HL-60/S4 (cell line): Measurements from ENCODE around the gene WDR5B.
"Not testable (repeated sequence)": the region's sequence is repeated elsewhere in the genome, so short reads cannot be mapped to it uniquely, and the experiment has no call there.

Source experiments
- in situ Hi-C: fragments of 300-500 bp; cut with MboI; formaldehyde crosslinking; loops from 2 replicates; pipeline ENCODE4 v1.14.3; 2022; ENCODE audit warnings: low sequenced_read_pairs

The WDR5B gene

GRCh38 chr3:122377975-122378374 lies 37.9 kb downstream of the WDR5B start:
- in situ Hi-C loops, result loop anchor here (25.0 kb wide), 1 partner anchor 309 kb away; the partner anchor contains the start of gene PARP14

GRCh38 chr3:122374034-122374433 lies 41.8 kb downstream of the WDR5B start:
- in situ Hi-C loops, result no loop called here

- in situ Hi-C loops, result no loop called here
These were observed 49.5 kb downstream of the WDR5B start for GRCh38 chr3:122366379-122366749.

DNA sequence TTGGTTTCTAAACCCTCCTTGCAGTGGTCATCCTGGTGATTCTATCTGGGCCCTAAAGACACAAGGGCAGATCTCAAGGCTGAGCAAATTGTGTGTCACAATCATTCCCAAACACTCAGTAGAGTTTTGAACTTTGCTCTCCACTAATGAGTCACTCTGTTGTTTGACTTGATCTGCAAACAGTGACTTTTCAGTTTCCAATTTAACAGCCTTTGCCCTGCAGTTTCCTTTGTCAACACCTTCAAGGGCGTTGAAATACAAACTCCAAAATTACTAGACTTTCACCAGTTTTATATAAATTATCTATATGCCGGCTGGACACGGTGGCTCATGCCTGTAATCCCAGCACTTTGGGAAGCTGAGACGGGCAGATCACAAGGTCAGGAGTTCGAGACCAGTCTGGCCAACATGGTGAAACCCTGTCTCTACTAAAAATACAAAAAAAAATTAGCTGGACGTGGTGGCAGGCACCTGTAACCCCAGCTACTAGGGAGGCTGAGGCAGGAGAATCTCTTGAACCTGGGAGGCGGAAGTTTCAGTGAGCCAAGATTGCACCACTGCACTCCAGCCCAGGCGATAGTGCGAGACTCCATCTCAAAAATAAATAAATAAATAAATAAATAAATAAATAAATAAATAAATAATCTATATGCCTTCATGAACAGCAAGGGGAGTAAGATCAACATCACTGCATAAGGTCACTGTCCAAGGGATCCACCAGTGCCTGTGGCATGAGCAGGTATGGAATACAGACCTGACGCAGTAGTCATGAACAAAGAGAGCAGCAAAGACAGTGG lies 50.1 kb downstream of the WDR5B start:
- in situ Hi-C loops, result not testable (repeated sequence)

GRCh38 chr3:122365073-122365472 lies 50.8 kb downstream of the WDR5B start:
- in situ Hi-C loops, result no loop called here

- in situ Hi-C loops, result no loop called here
These were observed 51.4 kb downstream of the WDR5B start for GRCh38 chr3:122364490-122364889.
